ENCODE results near the gene ABHD16A. TPM values are rescaled to one million over a fixed set of nuclear protein-coding genes. Genes with fewer than 3 reads are reported as not detected.

The ABHD16A gene
- total and polyA plus RNA-seq, 2 donors (not counting 3 experiments of a cell fraction or from before 2014, with no cell fraction given) = 48.9 to 60.3 TPM

- Histone ChIP-seq H3K27me3 (ENCODE audit: control insufficient read depth in 2 of 2, insufficient read depth in 2 of 2, low read length in 2 of 2) (no peaks in the 10 kb centered on the region), H3K4me1 (ENCODE audit: control insufficient read depth, extremely low read depth, insufficient read depth, low read length) (peaks cover 31% of the 10 kb centered on the region), H3K79me2 (ENCODE audit: control insufficient read depth, insufficient read depth, low read length) (peaks cover 16% of the 10 kb centered on the region), H2AFZ (ENCODE audit: low read depth, low read length) (peak overlapping the region; percentile 35), H3K27ac (ENCODE audit: insufficient read depth, low read depth, low read length) (peak overlapping the region; percentile 19), H3K9me3 (replicated peaks; ENCODE audit: control insufficient read depth, insufficient read depth, low read length) (no peaks in the 10 kb centered on the region), H3K4me3 (replicated peaks in 1 of 3; ENCODE audit: insufficient read depth in 1 of 3, low read depth in 1 of 3, low read length in 3 of 3) (peak overlapping the region; percentile 23 to 76 (median 61)), H3K9ac (replicated peaks; ENCODE audit: extremely low read depth, insufficient read depth, low read length) (peak overlapping the region; percentile 81), H3K9me1 (replicated peaks; ENCODE audit: control insufficient read depth, extremely low read depth, insufficient read depth, low read length) (no peaks in the 10 kb centered on the region), H3K4me2 (ENCODE audit: insufficient read depth, low read length) (peak overlapping the region; percentile 79), H3K36me3 (ENCODE audit: control insufficient read depth in 2 of 2, extremely low read depth in 1 of 2, insufficient read depth in 2 of 2, low read length in 2 of 2) (no peaks in the 10 kb centered on the region), H4K20me1 (replicated peaks; ENCODE audit: control insufficient read depth, extremely low read depth, insufficient read depth, low read length) (no peaks in the 10 kb centered on the region)
- dilution Hi-C loops (cut with MboI; ENCODE audit: extremely low pct_ligation_motif_present, low sequenced_read_pairs) (no loop called here), intact Hi-C loops (cut with micrococcal nuclease) (loop anchor here (1.0 kb wide), 1 partner anchor 120 kb away; the partner anchor contains the start of gene PRRC2A)
- CTCF ChIA-PET = interaction anchor here (0.9 to 6.0 kb wide), 7 partner anchors 29 to 103 kb away, joined by 3 to 55 read pairs (median 5); partner anchors contain the start of genes ABHD16A and LY6G5C
- TF ChIP-seq POLR2A (IDR thresholded peaks at IDR 0.05; ENCODE audit: low read depth, low read length) (peak; percentile 2), POLR2AphosphoS5 (IDR thresholded peaks at IDR 0.05; ENCODE audit: insufficient read depth, low read depth, low read length) (no peak), GATA2 (IDR thresholded peaks at IDR 0.05; ENCODE audit: insufficient read depth, insufficient read length, low read depth, low read length) (no peak), MAX (IDR thresholded peaks at IDR 0.05; ENCODE audit: insufficient read depth, insufficient read length) (no peak)
- FAIRE-seq = peak; percentile 67
- no peak for DNase-seq (ENCODE audit: low read depth, low spot score)
- POLR2A ChIA-PET = interaction anchor here (1.2 to 2.0 kb wide), 2 partner anchors 11 to 37 kb away, joined by 4 to 5 read pairs; partner anchors contain the start of genes ABHD16A and DDAH2
- BruUV-seq (replicated peaks) = no TSS peak
Observed at GRCh38 chr6:31740397-31741223, 37.5 kb upstream of the ABHD16A start.
